HG03460 (cell line): Measurements from ENCODE around the gene SCG2.
"Not testable (repeated sequence)": the region's sequence is repeated elsewhere in the genome, so short reads cannot be mapped to it uniquely, and the experiment has no call there.

Experiments
- ATAC-seq: cut with Tn5 transposase; IDR thresholded peaks from one replicate; pipeline ENCODE4 v1.9.1; 2021; ENCODE audit not compliant: unreplicated experiment

Gene SCG2

DNA sequence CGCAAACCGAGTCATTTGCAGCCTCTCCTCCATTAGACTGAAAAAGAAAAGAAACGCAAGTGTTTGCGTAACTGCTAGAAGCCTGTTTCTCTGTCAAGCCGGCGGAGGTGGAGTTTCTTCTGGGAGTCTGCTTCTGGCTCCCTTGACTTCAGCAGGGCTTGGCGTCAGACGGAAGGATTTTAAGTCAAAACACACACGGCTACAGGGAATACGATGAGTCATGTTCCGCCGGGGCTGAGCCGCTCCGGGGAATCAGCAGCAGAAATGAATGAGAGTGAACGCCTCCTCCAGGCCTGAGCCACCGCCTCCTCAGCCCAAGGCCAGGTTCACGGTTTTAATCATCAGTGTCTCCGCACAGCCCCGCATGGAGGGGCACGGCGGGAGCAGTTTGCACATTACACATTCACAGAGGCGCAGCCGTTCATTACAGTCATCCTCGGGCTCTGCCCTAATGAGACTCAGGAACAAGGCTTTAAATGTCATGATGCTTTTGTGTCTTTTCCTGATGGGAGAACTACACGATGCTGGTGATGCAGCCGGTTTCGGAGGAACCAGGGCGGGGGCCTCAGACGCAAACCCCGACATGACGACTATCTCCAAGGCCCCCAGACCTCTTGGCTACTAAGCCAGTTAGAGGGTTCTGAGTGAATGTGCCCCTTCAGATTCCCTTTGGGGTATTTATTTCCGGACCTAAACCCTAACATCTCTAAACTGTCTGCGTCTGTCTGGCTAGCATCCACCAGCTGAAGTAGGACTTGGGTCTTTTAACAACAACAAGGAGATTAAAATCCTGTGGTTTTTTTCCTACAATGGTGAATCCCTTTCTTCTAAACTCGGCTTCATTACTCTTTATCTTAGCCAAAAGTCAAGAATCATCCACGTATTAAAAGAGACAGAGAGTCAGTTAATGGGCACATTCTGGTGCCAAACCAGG is 11.1 kb upstream of the SCG2 start:
- no peak for ATAC-seq

DNA sequence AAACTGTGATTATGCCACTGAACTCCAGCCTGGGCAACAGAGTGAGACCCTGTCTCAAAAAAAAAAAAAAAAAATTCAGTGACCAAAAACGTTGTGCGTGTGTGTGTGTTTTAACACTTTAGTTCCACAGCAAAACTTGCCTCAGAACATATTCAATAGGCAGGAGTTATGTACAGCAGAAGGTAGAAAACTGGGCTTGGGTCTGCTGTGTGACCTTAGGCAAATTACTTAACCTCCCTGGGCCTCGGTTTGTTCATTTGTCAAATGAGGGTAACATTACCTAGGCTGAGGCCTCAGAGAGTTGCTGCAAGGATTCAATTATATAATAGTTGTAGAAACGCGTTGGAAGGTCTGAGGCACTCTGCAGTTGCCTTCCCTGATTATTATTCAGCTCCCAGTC is 10.3 kb upstream of the SCG2 start:
- ATAC-seq: no peak

DNA sequence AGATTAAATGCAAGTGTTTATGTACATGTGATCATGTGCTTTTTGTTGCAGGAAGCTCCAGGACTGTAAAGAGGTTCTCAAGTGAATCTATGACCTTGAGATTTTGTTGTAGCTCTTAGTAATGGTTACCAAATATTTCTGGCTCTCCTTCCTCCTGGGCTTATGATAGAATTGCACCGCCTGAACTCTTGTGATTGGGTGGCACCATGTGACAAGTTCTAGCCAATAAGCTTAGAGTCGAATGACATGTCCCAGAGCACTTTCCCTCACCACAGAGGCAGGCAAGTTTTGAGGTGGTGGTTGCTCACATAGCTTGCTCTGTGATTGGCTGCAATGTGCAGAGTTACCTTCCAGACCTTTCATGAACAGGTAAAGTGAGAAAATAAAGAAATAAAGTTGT is 8.9 kb upstream of the SCG2 start:
- ATAC-seq: no peak

DNA sequence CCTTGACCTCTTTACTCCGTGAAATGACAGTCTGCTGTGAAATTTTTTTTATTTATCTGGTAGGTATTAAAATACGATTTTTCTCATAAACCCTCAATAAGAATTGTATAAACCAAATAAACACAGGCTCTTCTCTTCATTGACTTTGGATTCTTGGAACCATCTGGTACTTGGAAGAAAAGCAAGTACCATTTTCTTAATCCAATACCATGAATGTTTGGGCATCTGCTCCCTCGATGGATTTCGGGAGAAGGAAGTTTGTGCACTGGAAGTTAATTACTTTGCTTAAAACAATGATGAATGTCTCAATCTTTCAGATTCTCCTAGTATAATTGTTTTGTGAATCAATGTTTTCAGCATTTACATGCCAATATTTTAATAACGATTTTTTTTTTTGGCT is 5.3 kb upstream of the SCG2 start:
- no peak for ATAC-seq

DNA sequence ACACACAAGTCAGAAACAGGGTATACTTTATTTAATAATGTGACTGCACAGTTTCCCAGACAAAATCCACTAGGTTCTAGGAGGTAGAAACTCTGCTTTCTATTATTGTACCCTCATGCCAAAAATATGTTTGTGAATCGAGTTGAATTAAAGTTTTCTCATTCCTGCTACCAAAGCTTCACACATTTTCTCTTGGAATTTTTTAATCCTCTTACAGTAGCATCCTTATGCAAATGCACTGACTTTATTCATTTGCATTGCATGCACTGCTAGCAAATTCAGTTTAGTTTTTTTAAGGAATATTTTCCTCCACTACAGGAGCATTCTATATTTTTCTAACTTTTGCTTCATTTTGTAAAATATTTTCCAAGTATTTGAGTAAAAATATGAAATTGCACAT is 4.8 kb upstream of the SCG2 start:
- no peak for ATAC-seq

DNA sequence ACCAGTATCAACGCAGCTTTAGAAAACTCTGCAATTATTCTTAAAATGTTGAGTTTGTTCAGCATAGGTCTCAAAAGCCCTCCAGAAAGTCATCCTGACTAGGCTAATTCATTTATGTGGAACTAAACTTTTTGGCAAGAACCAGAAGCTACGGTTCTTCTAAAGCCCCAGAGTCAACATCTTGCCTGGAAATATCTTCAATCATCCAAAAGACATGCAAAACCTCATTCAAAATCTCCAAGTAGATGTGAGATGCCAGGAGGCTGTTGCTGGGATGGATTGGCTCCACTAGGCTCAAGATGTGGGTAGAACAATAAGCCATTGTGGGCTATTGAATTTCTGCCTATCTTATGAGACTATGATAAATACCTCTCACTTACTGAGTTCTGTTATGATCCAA is 2.1 kb upstream of the SCG2 start:
- ATAC-seq: no peak

DNA sequence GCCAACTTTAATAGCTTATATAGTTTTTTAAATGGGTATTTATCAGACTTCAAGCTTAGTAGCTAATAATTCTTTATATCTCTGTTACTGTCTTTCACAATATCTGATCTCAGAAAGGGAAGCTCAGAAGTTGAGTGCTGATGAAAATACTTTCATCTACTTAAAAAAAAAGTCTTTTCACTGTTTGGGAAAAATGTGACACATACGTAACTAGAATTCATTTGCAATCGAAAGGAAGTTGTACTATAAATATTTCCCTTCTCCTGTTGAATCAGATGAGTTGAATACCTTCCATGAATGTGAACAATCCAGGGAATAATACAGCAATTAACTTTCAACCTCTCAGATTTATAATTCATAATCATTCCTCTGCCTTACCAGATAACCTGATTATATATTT is 811 bp upstream of the SCG2 start:
- ATAC-seq: no peak

DNA sequence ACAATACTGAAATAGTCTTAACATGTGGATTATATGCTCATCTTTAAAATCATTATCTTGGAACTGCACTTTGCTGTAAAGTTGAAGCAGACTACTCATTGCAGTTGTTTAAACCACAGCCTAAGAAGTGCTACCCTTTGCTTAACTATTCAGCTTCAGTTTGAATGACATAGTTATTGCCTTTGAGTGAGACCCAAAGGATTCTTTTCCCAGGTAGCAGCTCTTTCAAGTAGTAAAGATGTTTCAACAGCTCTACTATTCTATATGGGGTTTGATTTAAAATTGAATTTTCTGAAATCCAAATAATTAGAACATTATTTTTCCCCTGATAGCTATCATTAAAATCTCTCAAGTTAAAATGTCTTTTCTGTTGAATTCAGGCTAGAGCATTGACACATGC is 1.1 kb downstream of the SCG2 start:
- ATAC-seq: no peak

DNA sequence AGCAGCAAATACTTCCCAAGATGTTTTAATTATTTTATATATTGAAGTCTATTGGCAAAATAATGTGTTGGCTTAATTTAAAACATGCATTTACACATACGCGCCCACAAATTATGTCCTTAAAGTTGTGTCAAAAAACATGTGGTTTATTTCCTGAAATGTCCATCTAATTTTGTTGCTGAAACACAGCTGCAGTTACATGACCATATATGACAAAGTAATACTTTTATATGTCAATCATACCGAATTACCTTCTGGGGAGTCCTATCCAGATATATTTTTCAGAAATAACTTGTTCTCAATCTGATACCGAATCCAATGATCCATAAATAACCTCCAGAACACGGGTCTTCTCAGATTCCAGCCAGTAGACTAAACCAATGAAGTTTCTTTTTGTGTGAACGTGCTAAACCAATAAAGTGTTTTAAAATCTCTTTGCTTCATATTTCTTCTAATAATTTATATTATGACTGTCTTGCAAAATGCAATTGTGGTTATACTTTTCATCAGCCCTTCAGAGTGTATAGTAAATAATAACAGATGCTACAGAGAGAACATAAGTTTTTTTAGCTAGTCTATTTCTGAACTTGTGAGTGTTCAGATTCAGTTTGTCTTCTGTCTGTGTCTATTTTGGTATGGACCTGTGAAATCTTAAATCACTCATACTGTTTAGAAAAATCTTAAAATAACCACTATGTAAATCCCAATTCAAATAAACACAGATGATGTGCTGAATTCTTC is 2.4 kb downstream of the SCG2 start:
- no peak for ATAC-seq

DNA sequence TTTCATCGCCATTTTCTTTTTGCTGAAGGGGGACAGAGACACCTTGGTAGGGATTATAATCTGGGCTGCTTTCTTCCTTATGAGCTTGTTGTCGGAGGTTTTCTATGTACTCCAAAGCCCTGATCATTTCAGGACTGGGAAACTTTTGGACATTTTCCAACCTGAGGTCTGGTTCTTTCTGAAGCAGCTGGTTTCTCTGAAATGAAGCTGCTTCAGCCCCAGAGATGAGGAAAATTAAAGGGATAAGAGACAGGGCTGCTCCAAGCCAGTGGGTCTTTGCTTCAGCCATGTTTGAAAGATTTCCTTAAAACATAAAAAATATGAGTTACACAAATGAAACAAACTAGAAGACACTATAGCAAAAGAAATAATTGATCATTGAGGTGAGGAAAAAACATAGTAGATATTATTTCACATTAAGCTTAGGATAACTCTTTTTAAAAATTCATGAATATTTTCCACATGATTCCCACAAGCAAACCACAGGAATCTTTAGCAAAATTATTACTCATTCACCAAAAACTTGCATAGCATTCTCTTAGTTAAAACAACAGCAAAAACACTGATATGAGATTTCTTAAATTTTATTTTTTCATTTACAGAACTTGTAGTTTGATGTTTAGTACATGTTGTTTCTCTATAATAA is 3.0 kb downstream of the SCG2 start:
- ATAC-seq: no peak

DNA sequence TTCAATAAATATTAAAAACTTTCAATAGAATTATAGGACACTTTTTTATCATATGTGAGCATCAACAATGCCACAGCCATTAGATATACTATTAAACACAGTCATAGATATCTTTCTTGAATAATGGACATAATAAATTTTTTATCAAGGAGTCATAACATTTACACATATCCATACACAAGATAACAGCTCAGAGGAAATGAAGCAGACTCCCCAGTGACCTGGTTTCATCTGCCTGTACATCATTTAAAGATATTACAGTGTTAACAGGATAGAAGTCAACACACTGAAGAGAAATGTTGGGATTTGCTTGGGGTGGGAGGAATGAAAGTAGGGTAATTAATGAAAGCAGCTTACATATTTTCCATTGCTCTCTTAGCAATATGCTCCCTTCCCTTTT is 5.1 kb downstream of the SCG2 start:
- no peak for ATAC-seq

DNA sequence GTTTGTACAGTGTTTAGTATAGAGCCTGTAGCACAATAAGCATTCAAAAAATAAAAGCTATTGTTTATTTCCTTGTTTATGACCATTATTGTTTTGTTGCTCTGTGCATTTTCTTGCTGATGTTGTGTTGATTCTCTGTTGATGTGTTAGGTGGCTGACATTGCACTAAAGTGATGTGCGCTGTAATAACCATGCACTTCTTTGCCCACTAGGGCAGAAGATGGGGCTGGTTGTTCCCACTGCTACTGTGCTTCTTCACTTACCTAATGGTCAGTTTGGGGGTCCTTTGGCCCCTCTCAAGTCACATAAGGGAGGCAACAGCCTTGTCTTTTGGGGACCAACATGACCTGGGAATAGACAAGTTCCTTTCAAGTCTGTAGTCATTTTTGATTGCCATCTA is 6.0 kb downstream of the SCG2 start:
- ATAC-seq: no peak

DNA sequence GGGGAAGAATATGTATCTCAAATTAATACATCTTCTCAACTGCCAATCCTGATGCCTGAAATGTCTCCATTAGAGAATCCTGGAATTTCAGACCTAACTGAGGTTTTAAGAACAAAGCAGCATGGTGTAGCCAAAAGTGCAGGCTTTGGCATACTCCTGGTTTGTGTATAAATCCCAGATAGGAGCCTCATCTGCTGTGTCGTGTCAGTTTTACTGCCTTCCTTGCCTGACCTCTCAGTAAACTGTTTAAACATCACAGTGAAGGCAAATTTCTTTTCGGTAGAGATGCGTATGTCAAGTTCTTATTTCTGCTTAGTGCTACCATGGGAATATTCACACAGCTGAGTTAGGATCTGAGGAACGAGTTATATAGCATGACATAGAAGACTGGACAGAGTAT is 7.3 kb downstream of the SCG2 start:
- no peak for ATAC-seq

DNA sequence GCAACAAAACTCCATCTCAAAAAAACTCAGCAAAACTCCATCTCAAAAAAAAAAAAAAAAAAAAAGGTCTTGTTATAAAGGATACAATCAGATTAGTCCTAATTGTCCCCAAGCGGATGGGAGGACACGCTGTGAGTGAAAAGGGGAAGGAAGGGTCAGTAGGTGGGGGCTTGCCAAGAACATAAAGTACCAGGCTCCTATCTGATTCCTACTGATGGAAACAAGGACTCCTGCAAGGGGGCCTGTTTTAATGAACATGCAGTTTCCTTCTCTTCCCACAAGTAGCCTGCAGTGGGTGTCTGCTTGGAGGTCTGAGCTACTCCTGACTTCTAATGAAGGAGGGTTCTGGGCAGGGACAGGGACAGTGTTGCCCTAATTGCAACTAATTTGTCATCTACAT is 7.9 kb downstream of the SCG2 start:
- no peak for ATAC-seq

DNA sequence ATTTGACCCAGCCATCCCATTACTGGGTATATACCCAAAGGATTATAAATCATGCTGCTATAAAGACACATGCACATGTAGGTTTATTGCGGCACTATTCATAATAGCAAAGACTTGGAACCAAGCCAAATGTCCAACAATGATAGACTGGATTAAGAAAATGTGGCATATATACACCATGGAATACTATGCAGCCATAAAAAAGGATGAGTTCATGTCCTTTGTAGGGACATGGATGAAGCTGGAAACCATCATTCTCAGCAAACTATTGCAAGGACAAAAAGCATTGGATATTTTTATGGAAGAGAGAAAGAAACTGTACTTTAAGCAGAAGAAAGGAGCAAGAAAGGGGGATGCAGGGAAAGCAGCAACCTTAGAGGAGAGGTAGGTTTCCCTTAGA is 9.5 kb downstream of the SCG2 start:
- ATAC-seq: not testable (repeated sequence)

DNA sequence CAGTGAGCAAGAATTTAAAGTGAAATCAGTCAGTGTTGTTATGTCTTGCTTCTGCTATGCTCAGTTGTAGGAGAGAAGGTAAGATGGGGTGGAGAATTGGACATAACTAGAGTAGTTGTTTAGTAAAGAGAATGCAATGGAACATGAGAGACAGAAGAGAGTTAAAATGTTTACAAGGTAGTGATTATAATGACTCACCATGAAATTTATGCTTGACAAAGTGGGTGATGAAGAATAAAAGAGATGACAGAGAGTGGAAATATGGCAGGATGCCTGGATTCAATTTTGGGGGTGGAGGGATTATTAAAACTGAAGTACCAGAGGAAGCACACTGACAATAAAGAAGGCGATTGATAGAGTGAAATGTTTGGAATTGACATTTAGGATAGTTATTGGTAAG is 10.6 kb downstream of the SCG2 start:
- no peak for ATAC-seq

DNA sequence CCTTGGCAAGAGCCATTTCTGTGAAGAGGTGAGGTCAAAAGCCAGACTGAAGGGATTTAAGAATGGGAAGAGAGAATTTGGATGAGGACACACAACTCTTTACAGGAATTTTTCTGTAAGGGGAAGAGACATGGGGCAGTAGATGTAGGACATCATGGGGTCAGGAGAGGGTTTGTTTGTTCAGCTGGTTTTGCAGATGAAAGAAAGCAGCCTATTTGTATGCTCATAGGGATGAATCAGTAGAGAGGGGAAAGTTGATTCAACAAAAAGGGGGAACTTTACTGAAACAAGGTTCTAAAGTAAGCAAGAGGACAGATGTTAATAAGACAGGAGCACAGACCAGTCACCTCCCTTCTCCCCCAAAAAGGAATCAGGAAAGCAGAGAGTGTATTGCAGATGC is 11.2 kb downstream of the SCG2 start:
- ATAC-seq: no peak

DNA sequence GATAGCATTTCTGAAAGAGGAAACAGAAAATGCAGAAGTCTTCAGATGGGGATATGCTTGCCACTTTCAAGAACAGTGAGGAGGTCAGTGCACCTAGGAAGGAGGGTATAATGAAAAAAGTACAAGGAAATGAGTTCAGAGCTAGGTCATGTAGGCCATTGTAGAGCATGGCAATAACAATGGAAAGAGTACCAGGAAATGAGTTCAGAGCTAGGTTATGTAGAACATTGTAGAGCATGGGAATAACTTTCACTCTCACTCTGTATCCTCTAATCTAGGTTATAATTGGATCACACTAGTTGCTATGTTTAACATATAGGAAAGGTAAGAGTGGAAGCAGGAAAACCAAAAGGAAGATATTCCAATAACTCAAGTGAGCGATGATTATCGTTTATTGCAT is 12.3 kb downstream of the SCG2 start:
- ATAC-seq: no peak

DNA sequence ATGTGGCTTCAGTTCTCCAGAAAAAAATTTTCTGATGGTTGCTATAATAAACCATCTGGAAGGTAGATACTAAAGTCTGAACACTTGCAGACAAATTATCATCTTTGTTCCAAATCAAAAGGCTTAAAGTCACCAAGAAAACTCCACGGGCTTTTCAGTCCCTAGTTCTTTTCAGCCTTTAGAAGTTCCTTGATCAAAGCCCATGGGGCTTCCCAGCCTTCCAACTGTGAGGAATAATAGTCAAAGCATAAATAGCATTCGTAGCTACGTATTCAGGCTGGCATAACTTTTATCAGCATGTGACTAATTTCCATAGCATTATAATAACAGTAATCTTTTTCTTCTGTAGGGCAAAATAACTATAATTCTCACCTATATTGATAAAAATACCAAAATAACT is 13.9 kb downstream of the SCG2 start:
- no peak for ATAC-seq

DNA sequence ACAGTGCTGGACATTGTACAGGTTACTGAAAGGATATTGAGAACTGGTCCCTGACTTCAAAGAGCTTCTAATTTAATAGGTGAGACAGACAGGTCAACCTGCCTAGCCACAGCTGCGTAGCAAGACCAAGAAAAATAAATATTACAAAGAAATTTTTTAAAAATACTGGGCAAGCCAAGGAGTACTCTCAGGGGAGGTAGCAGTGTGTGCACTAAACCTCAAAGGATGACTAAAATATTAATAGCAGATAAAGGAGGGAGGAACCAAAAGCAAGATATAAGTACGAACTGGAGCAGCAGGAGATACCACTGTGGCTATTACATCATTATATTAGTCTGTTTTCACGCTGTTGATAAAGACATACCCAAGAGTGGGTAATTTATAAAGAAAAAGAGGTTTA is 14.9 kb downstream of the SCG2 start:
- ATAC-seq: no peak

DNA sequence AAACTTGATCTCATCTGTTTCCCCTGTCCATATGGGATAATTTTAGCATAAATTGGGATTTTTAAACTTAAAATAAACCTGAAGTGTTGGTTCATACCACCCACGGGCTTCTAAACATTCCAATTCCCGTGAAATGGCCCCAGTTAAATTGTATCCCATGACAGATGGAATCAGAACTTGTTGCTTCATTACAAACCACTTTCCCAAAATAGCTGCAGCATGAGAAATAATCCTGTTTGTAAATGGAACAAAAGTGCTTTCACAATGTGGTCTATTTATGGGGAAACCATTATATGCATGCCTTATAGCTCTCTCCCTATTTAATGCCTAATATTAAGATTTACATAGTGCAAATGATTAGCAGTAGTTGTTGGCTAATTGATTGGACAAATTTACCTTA is 15.9 kb downstream of the SCG2 start:
- no peak for ATAC-seq

DNA sequence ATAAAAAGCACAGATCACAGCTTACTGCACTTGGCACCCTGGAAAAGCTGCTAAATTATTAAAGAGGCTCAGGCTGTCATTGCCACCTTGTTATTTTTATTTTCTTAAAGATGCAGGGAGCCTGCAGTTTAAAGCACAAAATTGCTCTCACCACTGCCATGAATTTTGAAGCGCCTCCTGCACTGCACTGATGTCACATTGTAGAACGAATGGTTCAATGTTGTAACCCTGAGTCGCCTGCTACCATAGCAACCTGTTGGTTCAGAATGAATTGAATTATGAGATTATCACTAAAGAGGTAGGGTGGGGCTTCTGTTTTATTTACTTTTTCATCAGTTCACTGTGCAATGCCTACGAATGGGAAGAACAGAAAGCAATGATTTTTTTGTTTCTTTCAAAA is 16.5 kb downstream of the SCG2 start:
- ATAC-seq: no peak
